Muscle of leg (tissue), 11 donors: Measurements from ENCODE around the gene NRXN3. TPM values are rescaled to one million over a fixed set of nuclear protein-coding genes. Genes with fewer than 3 reads are reported as not detected.
"Not testable (repeated sequence)": the region's sequence is repeated elsewhere in the genome, so short reads cannot be mapped to it uniquely, and the experiment has no call there.

Source experiments
- DNase-seq: peaks from one replicate; pipeline ENCODE4 v3.0.0; 2013
- H3K27ac ChIP-seq: one replicate; pipeline ENCODE4 v1.5.1; 2013; ENCODE audit warnings: mild to moderate bottlenecking, low read length, control low read depth
- H3K27me3 ChIP-seq: one replicate; pipeline ENCODE4 v1.6.1; 2013; ENCODE audit warnings: low read length; ENCODE audit not compliant: control insufficient read depth, insufficient read depth
- H3K36me3 ChIP-seq: one replicate; pipeline ENCODE4 v1.6.1; 2013; ENCODE audit warnings: low read length; ENCODE audit not compliant: control insufficient read depth, insufficient read depth
- H3K4me1 ChIP-seq: one replicate; pipeline ENCODE4 v1.6.1; 2013; ENCODE audit warnings: low read length; ENCODE audit not compliant: control insufficient read depth, insufficient read depth
- H3K4me3 ChIP-seq: one replicate; pipeline ENCODE4 v1.5.1; 2013; ENCODE audit warnings: low read length, control low read depth
- H3K9me3 ChIP-seq: replicated peaks from 2 replicates; pipeline ENCODE4 v1.6.1; 2013; ENCODE audit warnings: low read depth, low read length; ENCODE audit not compliant: control insufficient read depth
- WGBS: methylation state at CpG from one replicate; pipeline ENCODE4 v1.1.5; 2013; ENCODE audit warnings: missing lambda C conversion rate; ENCODE audit not compliant: insufficient coverage; 5-methylcytosine and 5-hydroxymethylcytosine counted together
- polyA plus RNA-seq, 8 donors: library from polyadenylated mRNA; unstranded; fragments of 120-200 nt; gene quantifications; one replicate each; pipeline versions ENCODE4 v1.2.1 to v1.2.3, GENCODE V29; 2013; ENCODE audit warnings: inconsistent platforms in 1 of 8, low replicate concordance in 1 of 8; ENCODE audit not compliant: insufficient read length in 8 of 8, insufficient read depth in 1 of 8
- total RNA-seq: library from RNA; stranded (reverse); fragments of 120-200 nt; gene quantifications from one replicate; pipeline ENCODE4 v1.2.4, GENCODE V29; 2013

NRXN3 gene
- total and polyA plus RNA-seq, 9 donors, result 0.49 to 1.9 (median 0.69) TPM

GRCh38 chr14:78405079-78405856, 235.1 kb downstream of the NRXN3 start:
- H3K36me3 ChIP-seq, result no peaks in the 10 kb centered on the region
- H3K27me3 ChIP-seq, result no peaks in the 10 kb centered on the region
- H3K4me1 ChIP-seq, result no peaks in the 10 kb centered on the region
- H3K4me3 ChIP-seq, result no peak overlapping the region
- H3K9me3 ChIP-seq, result no peaks in the 10 kb centered on the region
- 82% methylated on average over 4 of the region's 6 CpGs for WGBS
- H3K27ac ChIP-seq, result no peak overlapping the region
- no peak for DNase-seq

DNA sequence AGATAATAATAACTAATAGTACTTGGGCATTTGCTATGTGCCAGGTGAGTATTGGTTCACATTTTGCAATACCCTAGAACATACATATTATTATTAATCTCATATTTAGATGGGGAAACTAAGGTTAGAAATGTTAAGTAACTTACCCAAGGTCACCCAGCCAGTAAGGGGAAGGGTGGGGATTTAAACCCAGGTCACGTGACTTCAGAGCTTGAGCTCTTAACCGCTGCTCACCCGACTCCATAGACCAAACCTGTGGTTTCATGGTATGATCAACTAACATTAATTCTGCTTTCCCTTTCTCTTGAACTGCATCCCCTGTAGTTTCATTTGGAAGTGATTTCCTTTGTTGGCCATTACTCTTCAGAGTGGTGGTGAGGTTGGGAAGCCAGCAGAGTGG, 242.3 kb downstream of the NRXN3 start:
- WGBS, result no CpG with 5 or more reads among the region's 3 CpGs
- Histone ChIP-seq H3K9me3 (no peaks in the 10 kb centered on the region), H3K27me3 (no peaks in the 10 kb centered on the region), H3K4me1 (no peaks in the 10 kb centered on the region), H3K27ac (no peak overlapping the region), H3K36me3 (no peaks in the 10 kb centered on the region), H3K4me3 (no peak overlapping the region)
- DNase-seq, result no peak

GRCh38 chr14:78414172-78414571, 244.0 kb downstream of the NRXN3 start:
- no peak for DNase-seq
- 80% methylated on average over 1 of the region's 3 CpGs for WGBS
- H3K27me3 ChIP-seq, result no peaks in the 10 kb centered on the region
- no peaks in the 10 kb centered on the region for H3K36me3 ChIP-seq
- no peaks in the 10 kb centered on the region for H3K9me3 ChIP-seq
- H3K4me3 ChIP-seq, result no peak overlapping the region
- no peaks in the 10 kb centered on the region for H3K4me1 ChIP-seq
- H3K27ac ChIP-seq, result no peak overlapping the region

- no peak overlapping the region for H3K4me3 ChIP-seq
- H3K27ac ChIP-seq, result no peak overlapping the region
- no peaks in the 10 kb centered on the region for H3K27me3 ChIP-seq
- no peaks in the 10 kb centered on the region for H3K9me3 ChIP-seq
- no peaks in the 10 kb centered on the region for H3K36me3 ChIP-seq
- no peaks in the 10 kb centered on the region for H3K4me1 ChIP-seq
- DNase-seq, result no peak
- 88% methylated on average over 2 of the region's 3 CpGs for WGBS
These were observed 247.4 kb downstream of the NRXN3 start for GRCh38 chr14:78417532-78417931.

GRCh38 chr14:78424311-78424710, 254.1 kb downstream of the NRXN3 start:
- no CpG with 5 or more reads among the region's 1 CpG for WGBS

GRCh38 chr14:78425330-78425729, 255.2 kb downstream of the NRXN3 start:
- no peaks in the 10 kb centered on the region for H3K9me3 ChIP-seq
- WGBS, result 36% methylated on average over 2 of the region's 2 CpGs
- no peak overlapping the region for H3K27ac ChIP-seq
- no peak for DNase-seq
- H3K36me3 ChIP-seq, result no peaks in the 10 kb centered on the region
- no peaks in the 10 kb centered on the region for H3K4me1 ChIP-seq
- no peak overlapping the region for H3K4me3 ChIP-seq
- H3K27me3 ChIP-seq, result no peaks in the 10 kb centered on the region

More at GRCh38 chr14:78424311-78424710, 254.1 kb downstream of the NRXN3 start:
- H3K4me3 ChIP-seq, result no peak overlapping the region
- no peaks in the 10 kb centered on the region for H3K27me3 ChIP-seq
- DNase-seq, result no peak
- no peaks in the 10 kb centered on the region for H3K4me1 ChIP-seq
- no peak overlapping the region for H3K27ac ChIP-seq
- H3K36me3 ChIP-seq, result no peaks in the 10 kb centered on the region
- H3K9me3 ChIP-seq, result no peaks in the 10 kb centered on the region

GRCh38 chr14:78425782-78426181, 255.6 kb downstream of the NRXN3 start:
- Histone ChIP-seq H3K27ac (no peak overlapping the region), H3K4me3 (no peak overlapping the region), H3K4me1 (no peaks in the 10 kb centered on the region), H3K9me3 (no peaks in the 10 kb centered on the region), H3K36me3 (no peaks in the 10 kb centered on the region), H3K27me3 (no peaks in the 10 kb centered on the region)
- 69% methylated on average over 3 of the region's 4 CpGs for WGBS
- no peak for DNase-seq

DNA sequence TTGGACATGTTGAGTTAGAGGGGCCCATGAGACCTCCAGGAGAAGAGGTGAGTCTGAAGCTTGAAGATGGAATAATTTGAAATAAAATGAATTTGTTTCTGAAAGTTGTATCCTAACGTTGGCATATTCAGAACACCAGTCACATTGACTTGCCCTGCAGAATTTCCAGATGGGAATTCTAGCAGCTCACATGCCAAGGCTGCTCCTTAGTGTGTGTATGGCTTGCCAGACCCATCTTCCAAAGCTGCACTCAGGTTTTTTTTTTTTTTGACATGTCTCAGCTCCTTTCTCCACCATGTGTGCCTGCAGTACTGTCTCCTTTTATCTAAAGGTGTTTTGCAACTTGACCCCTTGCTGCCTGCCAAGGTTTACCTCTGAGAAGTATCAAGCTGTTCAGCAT, 261.9 kb downstream of the NRXN3 start:
- Histone ChIP-seq H3K27me3 (no peaks in the 10 kb centered on the region), H3K27ac (no peak overlapping the region), H3K4me1 (no peaks in the 10 kb centered on the region), H3K4me3 (no peak overlapping the region), H3K9me3 (no peaks in the 10 kb centered on the region), H3K36me3 (no peaks in the 10 kb centered on the region)
- DNase-seq, result no peak
- whole genome bisulfite sequencing, result no CpG with 5 or more reads among the region's 1 CpG

DNA sequence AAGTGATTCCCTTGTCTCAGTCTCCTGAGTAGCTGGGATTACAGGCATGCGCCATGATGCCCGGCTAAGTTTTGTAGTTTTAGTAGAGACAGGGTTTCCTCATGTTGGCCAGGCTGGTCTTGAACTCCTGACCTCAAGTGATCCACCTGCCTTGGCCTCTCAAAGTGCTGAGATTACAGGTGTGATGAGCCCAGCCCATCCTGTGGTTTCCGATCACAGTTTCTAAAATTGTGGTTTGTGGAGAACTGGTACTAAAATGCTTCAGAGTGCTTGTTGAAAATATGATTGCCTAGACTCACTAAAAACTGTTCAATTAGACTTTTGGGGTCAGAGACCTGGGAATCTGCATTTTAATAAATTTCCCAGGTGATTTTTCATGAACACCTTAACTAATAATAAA, 267.3 kb downstream of the NRXN3 start:
- not testable (repeated sequence) for DNase-seq

DNA sequence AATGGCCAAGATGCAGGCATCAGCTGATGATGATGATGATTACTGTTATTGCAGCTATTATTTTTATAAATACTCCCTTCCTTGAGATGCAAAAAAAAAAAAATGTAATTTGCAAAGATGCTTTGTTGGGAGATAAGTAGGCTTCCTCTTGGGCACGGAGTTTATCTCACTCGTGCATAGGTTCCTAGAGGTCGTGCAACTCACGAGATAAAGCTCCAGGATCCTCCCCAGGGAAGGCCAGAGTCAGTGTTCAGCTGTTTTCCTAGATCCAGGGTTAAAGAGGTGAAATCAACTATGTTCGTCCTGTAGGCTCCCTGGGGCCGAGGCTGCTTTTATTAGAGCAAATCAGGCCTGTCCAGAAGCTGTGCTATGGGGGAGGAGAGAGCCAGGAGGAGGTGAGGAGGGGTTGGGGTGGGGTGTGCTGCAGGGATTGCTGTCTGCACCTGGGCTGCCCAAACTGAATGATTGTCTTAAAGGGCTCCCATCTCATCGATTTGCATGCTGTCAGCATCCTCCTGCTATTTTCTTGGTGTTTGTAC, 270.3 kb downstream of the NRXN3 start:
- Histone ChIP-seq H3K9me3 (no peaks in the 10 kb centered on the region), H3K4me1 (no peaks in the 10 kb centered on the region), H3K36me3 (no peaks in the 10 kb centered on the region), H3K27me3 (no peaks in the 10 kb centered on the region), H3K27ac (no peak overlapping the region), H3K4me3 (no peak overlapping the region)
- 34% methylated on average over 6 of the region's 7 CpGs for WGBS
- DNase-seq, result no peak

More for the DNA sequence above, 267.3 kb downstream of the NRXN3 start:
- H3K27ac ChIP-seq, H3K9me3 ChIP-seq, H3K4me1 ChIP-seq, H3K4me3 ChIP-seq, H3K27me3 ChIP-seq, H3K36me3 ChIP-seq: not testable (repeated sequence)
- WGBS, result 29% methylated on average over 2 of the region's 3 CpGs
